Myocyte (in vitro differentiated cells): Measurements from ENCODE around the gene SDF2. TPM values are rescaled to one million over a fixed set of nuclear protein-coding genes. Genes with fewer than 3 reads are reported as not detected.

Experiments
- total RNA-seq: library from RNA; depleted of rRNA; stranded (reverse); fragments of >200 nt; gene quantifications from 2 replicates; pipeline ENCODE4 v1.2.3, GENCODE V29; 2014

The SDF2 gene
- total RNA-seq, 1 donor from 2014 or later: 36.3 TPM

Other genes starting within 250 kb of the SDF2 start
- not detected in 2 replicates for gene SLC13A2, start 188.3 kb downstream of the SDF2 start, total RNA-seq
- gene FOXN1, start 155.6 kb downstream of the SDF2 start, total RNA-seq: not detected in 2 replicates
- 74.8 and 222 TPM in 2 replicates for gene UNC119, start 109.3 kb downstream of the SDF2 start, total RNA-seq
- 162 and 204 TPM in 2 replicates for gene PIGS, start 90.4 kb downstream of the SDF2 start, total RNA-seq
- 22.5 and 25.9 TPM in 2 replicates for gene ALDOC, start 85.0 kb downstream of the SDF2 start, total RNA-seq
- 2.2 and 4.3 TPM in 2 replicates for gene SPAG5, start 62.9 kb downstream of the SDF2 start, total RNA-seq
- gene RSKR, start 47.7 kb downstream of the SDF2 start, total RNA-seq: 12.2 and 14.6 TPM in 2 replicates
- 144 and 157 TPM in 2 replicates for gene BLTP2, start 16.7 kb downstream of the SDF2 start, total RNA-seq
- gene SUPT6H, start 299 bp upstream of the SDF2 start, total RNA-seq: 37.5 and 38.3 TPM in 2 replicates
- 1.0 and 1.6 TPM in 2 replicates for gene PROCA1, start 50.0 kb upstream of the SDF2 start, total RNA-seq
- 162 and 198 TPM in 2 replicates for gene RAB34, start 56.0 kb upstream of the SDF2 start, total RNA-seq
- gene RPL23A, start 58.1 kb upstream of the SDF2 start, total RNA-seq: 261 and 384 TPM in 2 replicates
- gene TLCD1, start 64.3 kb upstream of the SDF2 start, total RNA-seq: 11.1 and 22.3 TPM in 2 replicates
- gene NEK8, start 66.9 kb upstream of the SDF2 start, total RNA-seq: 5.5 and 6.0 TPM in 2 replicates
- gene TRAF4, start 82.1 kb upstream of the SDF2 start, total RNA-seq: 173 and 248 TPM in 2 replicates
- gene FAM222B, start 180.9 kb upstream of the SDF2 start, total RNA-seq: 12.7 and 13.3 TPM in 2 replicates
- 35.2 and 43.7 TPM in 2 replicates for gene ERAL1, start 193.1 kb upstream of the SDF2 start, total RNA-seq
- gene FLOT2, start 235.8 kb upstream of the SDF2 start, total RNA-seq: 30.1 and 36.4 TPM in 2 replicates
- gene DHRS13, start 241.2 kb upstream of the SDF2 start, total RNA-seq: 3.3 and 5.3 TPM in 2 replicates